ENCODE measurements around the gene AFF3. TPM values are rescaled to one million over a fixed set of nuclear protein-coding genes. Genes with fewer than 3 reads are reported as not detected.
A peak's percentile ranks its signal among the peaks of the same experiment; 100 is the strongest.

Gene AFF3
- total and polyA plus RNA-seq, 12 donors: 0.39 to 16.9 (median 7.0) TPM

GRCh38 chr2:100146657-100146960 lies 4.2 kb upstream of the AFF3 start:
- 80 to 86% methylated on average over 2 of the region's 2 CpGs for WGBS, 2 donors

GRCh38 chr2:100145893-100146656 lies 3.7 kb upstream of the AFF3 start:
- Histone ChIP-seq H3K27ac (no peak overlapping the region), H3K27me3 (no peaks in the 10 kb centered on the region), H3K9me3 (peaks cover 0 to 8% (median 6%) of the 10 kb centered on the region in 11 donors), H3K4me1 (no peaks in the 10 kb centered on the region), H3K4me3 (no peak overlapping the region), H3K36me3 (no peaks in the 10 kb centered on the region)
- intact Hi-C loops (cut with DNase I): no loop called here
- WGBS, 2 donors: 88 to 91% methylated on average over 11 of the region's 11 CpGs
- ATAC-seq: no peak
- TF ChIP-seq, protein P1, sequence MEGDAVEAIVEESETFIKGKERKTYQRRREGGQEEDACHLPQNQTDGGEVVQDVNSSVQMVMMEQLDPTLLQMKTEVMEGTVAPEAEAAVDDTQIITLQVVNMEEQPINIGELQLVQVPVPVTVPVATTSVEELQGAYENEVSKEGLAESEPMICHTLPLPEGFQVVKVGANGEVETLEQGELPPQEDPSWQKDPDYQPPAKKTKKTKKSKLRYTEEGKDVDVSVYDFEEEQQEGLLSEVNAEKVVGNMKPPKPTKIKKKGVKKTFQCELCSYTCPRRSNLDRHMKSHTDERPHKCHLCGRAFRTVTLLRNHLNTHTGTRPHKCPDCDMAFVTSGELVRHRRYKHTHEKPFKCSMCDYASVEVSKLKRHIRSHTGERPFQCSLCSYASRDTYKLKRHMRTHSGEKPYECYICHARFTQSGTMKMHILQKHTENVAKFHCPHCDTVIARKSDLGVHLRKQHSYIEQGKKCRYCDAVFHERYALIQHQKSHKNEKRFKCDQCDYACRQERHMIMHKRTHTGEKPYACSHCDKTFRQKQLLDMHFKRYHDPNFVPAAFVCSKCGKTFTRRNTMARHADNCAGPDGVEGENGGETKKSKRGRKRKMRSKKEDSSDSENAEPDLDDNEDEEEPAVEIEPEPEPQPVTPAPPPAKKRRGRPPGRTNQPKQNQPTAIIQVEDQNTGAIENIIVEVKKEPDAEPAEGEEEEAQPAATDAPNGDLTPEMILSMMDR (IDR thresholded peaks at IDR 0.05): no peak
- no peak for DNase-seq

More at GRCh38 chr2:100146657-100146960, 4.2 kb upstream of the AFF3 start:
- no peak overlapping the region for H3K27ac ChIP-seq
- H3K36me3 ChIP-seq: no peaks in the 10 kb centered on the region
- no peak for ATAC-seq
- intact Hi-C loops (cut with DNase I): no loop called here
- peaks cover 0 to 12% (median 7%) of the 10 kb centered on the region in 11 donors for H3K9me3 ChIP-seq
- H3K4me3 ChIP-seq: no peak overlapping the region
- H3K27me3 ChIP-seq: no peaks in the 10 kb centered on the region
- TF ChIP-seq, protein P1 (IDR thresholded peaks at IDR 0.05): no peak
- H3K4me1 ChIP-seq: no peaks in the 10 kb centered on the region
- DNase-seq: no peak

- ATAC-seq (no peak), DNase-seq (no peak)
- H3K4me3 ChIP-seq: no peak overlapping the region
- no peaks in the 10 kb centered on the region for H3K27me3 ChIP-seq
- TF ChIP-seq, protein P1 (IDR thresholded peaks at IDR 0.05): no peak
- intact Hi-C loops (cut with DNase I): no loop called here
- no peaks in the 10 kb centered on the region for H3K4me1 ChIP-seq
- no peak overlapping the region for H3K27ac ChIP-seq
- WGBS, 2 donors: 89 to 90% methylated on average over 6 of the region's 6 CpGs
- H3K9me3 ChIP-seq: no peaks in the 10 kb centered on the region
- H3K36me3 ChIP-seq: no peaks in the 10 kb centered on the region
These were observed 896 bp upstream of the AFF3 start for GRCh38 chr2:100143286-100143685.

DNA sequence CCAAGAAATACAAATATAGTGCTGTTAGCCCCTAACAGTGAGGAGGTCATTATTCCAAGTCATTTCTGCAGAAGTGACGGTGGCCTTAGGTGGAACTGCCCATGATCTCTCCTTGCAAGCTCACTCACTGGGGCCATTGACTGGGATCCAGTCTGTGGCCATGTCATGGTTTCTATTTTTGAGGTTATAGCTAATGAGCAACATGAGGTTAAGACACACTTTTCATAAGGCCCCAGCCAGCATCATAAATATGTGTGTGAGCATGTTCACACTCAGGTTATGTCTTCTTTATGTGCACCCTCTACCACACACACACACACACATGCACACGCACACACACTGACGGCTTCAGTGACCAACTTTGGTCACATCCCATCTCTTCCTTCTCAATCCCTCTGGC lies 484 bp downstream of the AFF3 start:
- WGBS, 2 donors: 88 to 95% methylated on average over 3 of the region's 3 CpGs
- peaks cover 0 to 2% (median 0%) of the 10 kb centered on the region in 7 donors for H3K27me3 ChIP-seq
- DNase-seq (no peak), ATAC-seq (no peak)
- H3K36me3 ChIP-seq: no peaks in the 10 kb centered on the region
- no peaks in the 10 kb centered on the region for H3K9me3 ChIP-seq
- no peaks in the 10 kb centered on the region for H3K4me1 ChIP-seq
- H3K4me3 ChIP-seq: peak overlapping the region in 1 of 10 donors; percentile 0
- TF ChIP-seq, protein P1 (IDR thresholded peaks at IDR 0.05): no peak
- H3K27ac ChIP-seq: no peak overlapping the region
- intact Hi-C loops (cut with DNase I): no loop called here
